SU-DHL-6 (cell line): Measurements from ENCODE around the gene SCGB3A1.

Experiments
- H2AFZ ChIP-seq: fragments of 200-600 bp; sonication (generic); 2 replicates; pipeline ENCODE4 v1.6.1; 2014; ENCODE audit warnings: low read depth, mild to moderate bottlenecking, moderate library complexity, mixed read lengths, antibody characterized with exemption, low read length; ENCODE audit not compliant: severe bottlenecking
- H3F3A ChIP-seq: fragments of 200-600 bp; shearing (Covaris generic); 2 replicates; pipeline ENCODE4 v1.6.0; 2016; ENCODE audit warnings: antibody characterized with exemption, mild to moderate bottlenecking; ENCODE audit not compliant: insufficient read depth
- H3K27ac ChIP-seq: fragments of 200-600 bp; sonication (generic); 2 replicates; pipeline ENCODE4 v1.5.1; 2016; ENCODE audit warnings: low read depth, mild to moderate bottlenecking, low read length, moderate library complexity, mixed read lengths
- H3K27me3 ChIP-seq: fragments of 200-600 bp; sonication (generic), shearing (Covaris generic); 2 replicates; pipeline ENCODE4 v1.6.0; 2014; ENCODE audit warnings: mild to moderate bottlenecking, low read length
- H3K36me3 ChIP-seq: fragments of 200-600 bp; sonication (generic); 2 replicates; pipeline ENCODE4 v1.6.1; 2014; ENCODE audit warnings: mild to moderate bottlenecking, low read length, mixed read lengths
- H3K4me2 ChIP-seq: fragments of 300-600, 200-600 bp; shearing (Covaris generic), sonication (generic); 2 replicates; pipeline ENCODE4 v1.6.0; 2014; ENCODE audit warnings: low read length, low read depth, mild to moderate bottlenecking; ENCODE audit not compliant: poor library complexity, severe bottlenecking
- H3K4me3 ChIP-seq: fragments of 200-600 bp; sonication (generic); 2 replicates; pipeline ENCODE4 v1.5.1; 2014; ENCODE audit warnings: antibody characterized with exemption, low read length, mild to moderate bottlenecking, mixed read lengths; ENCODE audit not compliant: insufficient read depth, poor library complexity, severe bottlenecking
- H3K79me2 ChIP-seq: fragments of 200-600 bp; sonication (generic); 2 replicates; pipeline ENCODE4 v1.6.1; 2014; ENCODE audit warnings: mild to moderate bottlenecking, low read length, moderate library complexity; ENCODE audit not compliant: insufficient read depth
- H3K9ac ChIP-seq: fragments of 200-600 bp; sonication (generic); 2 replicates; pipeline ENCODE4 v1.7.0; 2014; ENCODE audit warnings: mild to moderate bottlenecking, low read length
- H3K9me2 ChIP-seq: fragments of 200-600 bp; sonication (generic); replicated peaks from 2 replicates; pipeline ENCODE4 v1.6.1; 2014; ENCODE audit warnings: low read length; ENCODE audit not compliant: insufficient read depth
- H3K9me3 ChIP-seq: fragments of 200-600 bp; sonication (generic); 2 replicates; pipeline ENCODE4 v1.6.1; 2014; ENCODE audit warnings: low read length, mixed read lengths; ENCODE audit not compliant: insufficient read depth
- H4K20me1 ChIP-seq: fragments of 200-600 bp; sonication (generic); 2 replicates; pipeline ENCODE4 v1.6.1; 2014; ENCODE audit warnings: low read depth, mild to moderate bottlenecking, antibody characterized with exemption, low read length, moderate library complexity, mixed read lengths
- EZH2phosphoT487 ChIP-seq: fragments of 200-600 bp; sonication (generic), shearing (Covaris generic); conservative IDR thresholded peaks from 2 replicates; pipeline ENCODE4 v1.6.1; 2018; ENCODE audit warnings: mild to moderate bottlenecking, antibody characterized with exemption, low read length, moderate library complexity, mixed read lengths
- TF ChIP-seq, protein P1 (sequence below): fragments of 200-600 bp; sonication (generic); IDR thresholded peaks from one replicate; pipeline ENCODE4 v1.5.1; 2017; ENCODE audit warnings: antibody characterized with exemption, mild to moderate bottlenecking, low read length, moderate library complexity; ENCODE audit not compliant: insufficient read depth, poor library complexity, severe bottlenecking

The SCGB3A1 gene

DNA sequence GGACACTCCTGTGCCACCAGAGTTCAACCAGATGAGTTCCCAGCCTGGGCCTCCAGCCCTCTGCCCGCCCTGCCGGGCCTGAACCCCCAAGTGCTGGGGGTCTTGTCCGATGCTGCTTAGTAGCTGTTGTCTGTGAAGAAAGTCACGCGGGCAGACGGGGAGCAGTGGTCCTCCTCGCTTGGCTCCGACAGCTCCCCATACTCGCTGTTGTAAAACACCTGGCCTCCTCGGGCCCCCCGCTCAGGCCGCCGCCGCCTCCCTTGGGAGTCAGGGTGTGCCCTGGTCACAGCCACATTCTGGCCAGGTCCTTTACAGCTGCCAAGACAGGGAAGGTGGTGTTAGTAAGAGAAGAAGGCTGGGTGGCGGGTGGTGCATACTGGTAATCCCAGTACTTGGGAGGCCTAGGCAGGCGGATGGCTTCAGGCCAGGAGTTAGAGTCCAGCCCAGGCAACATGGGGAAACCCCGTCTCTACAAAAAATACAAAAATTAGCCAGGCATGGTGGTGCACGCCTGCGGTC is 11.8 kb upstream of the SCGB3A1 start:
- H3K79me2 ChIP-seq, result no peaks in the 10 kb centered on the region
- no peaks in the 10 kb centered on the region for H4K20me1 ChIP-seq
- H3K9me2 ChIP-seq, result no peaks in the 10 kb centered on the region
- H3K27me3 ChIP-seq, result no peaks in the 10 kb centered on the region
- H3K9ac ChIP-seq, result no peak overlapping the region
- H3K9me3 ChIP-seq, result no peaks in the 10 kb centered on the region
- TF ChIP-seq, protein P1, sequence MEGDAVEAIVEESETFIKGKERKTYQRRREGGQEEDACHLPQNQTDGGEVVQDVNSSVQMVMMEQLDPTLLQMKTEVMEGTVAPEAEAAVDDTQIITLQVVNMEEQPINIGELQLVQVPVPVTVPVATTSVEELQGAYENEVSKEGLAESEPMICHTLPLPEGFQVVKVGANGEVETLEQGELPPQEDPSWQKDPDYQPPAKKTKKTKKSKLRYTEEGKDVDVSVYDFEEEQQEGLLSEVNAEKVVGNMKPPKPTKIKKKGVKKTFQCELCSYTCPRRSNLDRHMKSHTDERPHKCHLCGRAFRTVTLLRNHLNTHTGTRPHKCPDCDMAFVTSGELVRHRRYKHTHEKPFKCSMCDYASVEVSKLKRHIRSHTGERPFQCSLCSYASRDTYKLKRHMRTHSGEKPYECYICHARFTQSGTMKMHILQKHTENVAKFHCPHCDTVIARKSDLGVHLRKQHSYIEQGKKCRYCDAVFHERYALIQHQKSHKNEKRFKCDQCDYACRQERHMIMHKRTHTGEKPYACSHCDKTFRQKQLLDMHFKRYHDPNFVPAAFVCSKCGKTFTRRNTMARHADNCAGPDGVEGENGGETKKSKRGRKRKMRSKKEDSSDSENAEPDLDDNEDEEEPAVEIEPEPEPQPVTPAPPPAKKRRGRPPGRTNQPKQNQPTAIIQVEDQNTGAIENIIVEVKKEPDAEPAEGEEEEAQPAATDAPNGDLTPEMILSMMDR, result no peak
- no peak for TF ChIP-seq EZH2phosphoT487
- H2AFZ ChIP-seq, result no peak overlapping the region
- H3K36me3 ChIP-seq, result no peaks in the 10 kb centered on the region
- H3K27ac ChIP-seq, result no peak overlapping the region
- no peak overlapping the region for H3K4me2 ChIP-seq
- no peak overlapping the region for H3K4me3 ChIP-seq
- no peaks in the 10 kb centered on the region for H3F3A ChIP-seq

DNA sequence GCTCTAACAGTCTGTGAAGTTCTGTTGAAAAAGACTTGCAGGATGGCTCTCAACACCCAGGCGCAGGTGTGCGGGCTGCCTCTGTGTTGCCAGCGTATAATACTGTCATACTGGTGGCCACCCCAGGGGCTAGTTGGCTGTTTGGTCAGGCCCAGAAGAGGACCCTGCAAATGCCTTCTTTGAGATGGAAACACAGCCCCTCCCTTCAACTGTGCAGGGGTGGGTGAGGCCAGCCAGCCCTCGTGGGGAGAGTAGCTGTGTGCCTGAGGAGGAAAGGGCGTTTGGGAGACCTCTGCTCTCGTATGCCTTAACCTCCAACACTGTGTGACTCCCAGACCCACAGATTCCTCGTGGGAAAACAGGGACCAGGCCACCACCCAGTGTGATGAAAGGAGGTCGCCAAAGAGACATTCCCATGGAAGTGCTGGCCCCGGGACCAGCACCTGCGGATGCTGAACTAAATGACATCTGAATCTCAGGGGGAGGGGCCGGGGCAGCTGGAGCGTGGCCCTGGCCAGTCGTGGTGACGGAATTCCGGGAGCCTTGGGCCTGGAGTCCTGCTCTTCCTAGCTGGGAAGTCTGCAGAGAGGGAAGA is 11.3 kb upstream of the SCGB3A1 start:
- Histone ChIP-seq H3K9me2 (no peaks in the 10 kb centered on the region), H3K36me3 (no peaks in the 10 kb centered on the region), H2AFZ (no peak overlapping the region), H3K79me2 (no peaks in the 10 kb centered on the region), H3K27ac (no peak overlapping the region), H3K9me3 (no peaks in the 10 kb centered on the region), H3F3A (no peaks in the 10 kb centered on the region), H3K9ac (no peak overlapping the region), H3K4me3 (no peak overlapping the region), H3K4me2 (no peak overlapping the region), H3K27me3 (no peaks in the 10 kb centered on the region), H4K20me1 (no peaks in the 10 kb centered on the region)
- no peak for TF ChIP-seq EZH2phosphoT487
- TF ChIP-seq, protein P1, result no peak

DNA sequence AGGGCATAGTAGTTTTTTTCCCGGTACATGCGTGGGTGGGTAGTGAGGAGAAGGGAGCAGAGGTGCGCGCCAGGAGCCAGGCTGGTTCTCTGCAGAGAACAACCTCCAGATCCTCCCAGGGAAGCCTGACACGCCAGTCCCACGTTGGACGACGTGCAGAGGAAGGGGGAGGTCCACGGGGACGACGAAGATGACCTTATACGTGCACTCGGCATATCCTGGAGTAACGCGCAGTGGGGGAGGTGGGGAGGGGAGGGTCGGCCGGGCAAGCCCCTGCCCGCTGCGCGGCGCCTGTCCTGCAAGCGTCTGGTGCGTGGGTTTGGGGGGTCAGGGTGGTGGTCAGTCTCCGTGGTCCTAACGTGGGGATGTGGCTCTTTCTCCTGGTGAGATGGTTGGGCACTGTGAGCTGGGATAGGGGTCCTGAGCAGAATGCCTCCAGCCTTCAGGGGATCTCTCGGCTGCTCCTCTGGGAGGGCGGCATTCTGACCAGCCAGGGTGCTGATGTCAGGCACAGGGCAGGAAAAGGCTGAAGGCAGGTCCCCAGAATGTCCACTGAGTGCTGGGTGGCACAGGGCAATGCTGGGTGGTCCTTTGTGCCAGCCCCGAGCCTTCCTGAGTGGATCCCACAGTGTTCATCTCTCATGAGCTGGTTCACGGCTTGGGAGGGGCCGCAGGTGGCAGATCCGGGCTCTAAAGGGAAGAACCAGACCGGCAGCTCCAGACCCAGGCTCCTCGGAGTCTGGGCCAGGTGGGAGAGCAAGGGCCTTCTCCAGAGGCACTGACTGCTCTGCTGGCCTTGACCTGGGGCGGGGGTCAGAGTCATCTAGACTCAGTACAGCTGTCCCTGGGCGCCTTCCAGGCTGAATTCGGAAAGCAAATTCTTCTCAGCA is 10.5 kb upstream of the SCGB3A1 start:
- Histone ChIP-seq H3K4me3 (no peak overlapping the region), H3K9me3 (no peaks in the 10 kb centered on the region), H3K27ac (no peak overlapping the region), H3K9me2 (no peaks in the 10 kb centered on the region), H4K20me1 (no peaks in the 10 kb centered on the region), H3K9ac (no peak overlapping the region), H3K27me3 (no peaks in the 10 kb centered on the region), H3K79me2 (no peaks in the 10 kb centered on the region), H3K36me3 (no peaks in the 10 kb centered on the region), H2AFZ (no peak overlapping the region), H3K4me2 (no peak overlapping the region), H3F3A (no peaks in the 10 kb centered on the region)
- no peak for TF ChIP-seq EZH2phosphoT487
- TF ChIP-seq, protein P1, result no peak
